Measurements from ENCODE around the gene MAEA.
"Not testable (repeated sequence)": the region's sequence is repeated elsewhere in the genome, so short reads cannot be mapped to it uniquely, and the experiment has no call there.

MAEA gene

GRCh38 chr4:1285151-1285789 lies 4.4 kb upstream of the MAEA start:
- DNase-seq = no peak

- no peak for DNase-seq
Observed at GRCh38 chr4:1285790-1286553, 3.7 kb upstream of the MAEA start.

GRCh38 chr4:1288786-1289185 lies 905 bp upstream of the MAEA start:
- DNase-seq = no peak

- DNase-seq = no peak
Observed at GRCh38 chr4:1290165-1290977, 680 bp downstream of the MAEA start.

DNA sequence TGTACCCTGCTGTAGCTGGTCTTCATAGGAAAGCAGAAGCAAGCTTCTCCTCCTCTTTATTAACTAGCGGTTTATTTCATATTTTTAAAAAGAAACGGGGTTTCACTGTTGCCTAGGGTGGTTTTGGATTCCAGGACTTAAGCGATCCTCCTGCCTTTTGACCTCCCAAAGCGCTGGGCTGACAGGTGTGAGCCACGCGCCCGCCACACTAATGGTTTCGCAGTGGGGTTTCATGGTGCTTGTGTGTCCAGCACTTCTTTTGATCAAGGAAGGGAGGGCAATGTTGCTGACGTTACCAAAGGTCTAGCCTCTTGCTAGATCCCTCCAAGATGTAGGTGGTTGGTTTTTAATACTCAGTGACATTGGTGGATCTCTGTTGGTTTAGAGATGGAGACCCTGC lies 1.4 kb downstream of the MAEA start:
- no peak for DNase-seq

DNA sequence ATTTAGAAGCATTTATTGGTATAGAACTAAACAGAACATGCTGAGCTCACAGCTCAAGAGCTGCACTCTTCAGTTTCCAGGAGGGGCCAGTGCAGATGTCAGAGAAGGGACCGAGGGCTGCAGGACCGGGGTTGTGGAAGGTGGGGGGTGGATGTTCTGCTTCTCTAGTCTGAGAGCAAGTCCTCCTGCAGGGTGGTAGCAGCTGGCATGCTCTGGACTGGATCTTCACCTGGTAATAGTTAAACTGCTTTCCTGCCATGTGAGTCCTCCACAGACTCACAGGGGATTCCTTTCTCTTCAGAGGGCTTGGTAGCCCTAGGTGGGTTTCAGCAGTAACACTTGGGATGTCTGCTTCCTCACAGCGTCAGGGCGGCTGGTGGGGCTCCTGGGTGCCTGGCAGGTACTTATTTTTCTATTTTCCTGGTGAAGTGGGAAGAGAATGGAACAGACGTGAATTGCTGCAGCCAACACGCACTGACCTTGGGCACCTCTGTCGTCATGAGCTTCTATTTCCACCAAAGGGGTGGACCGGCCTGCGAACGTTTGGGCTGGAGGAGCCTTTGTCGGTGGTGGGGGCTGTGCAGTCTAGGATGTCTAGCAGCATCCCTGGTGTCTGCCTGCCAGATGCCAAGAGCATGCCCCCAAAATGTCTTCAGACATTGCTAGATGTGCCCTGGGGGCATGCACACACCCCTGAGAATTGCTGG lies 2.5 kb downstream of the MAEA start:
- DNase-seq = no peak

DNA sequence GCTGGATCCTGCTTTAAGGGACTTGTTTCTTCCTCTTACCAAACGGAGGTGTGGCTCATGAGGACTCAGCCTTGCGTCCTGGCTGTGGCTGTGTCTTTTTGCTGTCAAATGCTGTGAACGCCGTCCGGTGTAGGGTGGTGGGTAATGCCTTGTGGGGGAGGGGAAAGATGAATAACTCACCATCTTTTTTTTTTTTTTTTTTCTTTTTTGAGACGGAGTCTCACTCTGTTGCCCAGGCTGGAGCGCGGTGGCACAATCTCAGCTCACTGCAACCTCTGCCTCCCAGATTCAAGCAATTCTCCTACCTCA lies 3.0 kb downstream of the MAEA start:
- DNase-seq = not testable (repeated sequence)

GRCh38 chr4:1293531-1293941 lies 3.8 kb downstream of the MAEA start:
- DNase-seq = no peak

GRCh38 chr4:1293991-1294390 lies 4.3 kb downstream of the MAEA start:
- DNase-seq = no peak

DNA sequence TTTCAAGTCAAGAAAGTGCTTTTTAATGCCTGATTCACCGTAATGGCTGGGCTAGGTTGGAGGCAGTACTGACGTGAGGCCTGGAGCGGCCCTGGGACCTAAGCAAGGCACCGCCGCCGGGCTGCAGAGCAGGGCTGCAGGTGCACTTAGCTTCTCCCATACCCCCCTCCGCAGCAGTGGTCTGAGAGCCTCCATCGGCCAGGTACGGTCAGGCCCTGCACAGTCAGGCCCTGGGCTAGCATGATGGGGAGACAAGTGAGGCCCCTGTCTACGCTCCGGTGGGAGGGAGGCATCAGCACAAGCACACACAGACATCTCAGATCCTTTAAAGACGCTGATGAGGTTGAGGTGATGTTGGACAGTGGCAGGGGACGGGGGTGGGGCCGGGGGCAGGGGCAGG lies 4.7 kb downstream of the MAEA start:
- no peak for DNase-seq

- no peak for DNase-seq
Observed at GRCh38 chr4:1294891-1295290, 5.2 kb downstream of the MAEA start.

- no peak for DNase-seq
Observed at GRCh38 chr4:1295405-1296055, 5.8 kb downstream of the MAEA start.

DNA sequence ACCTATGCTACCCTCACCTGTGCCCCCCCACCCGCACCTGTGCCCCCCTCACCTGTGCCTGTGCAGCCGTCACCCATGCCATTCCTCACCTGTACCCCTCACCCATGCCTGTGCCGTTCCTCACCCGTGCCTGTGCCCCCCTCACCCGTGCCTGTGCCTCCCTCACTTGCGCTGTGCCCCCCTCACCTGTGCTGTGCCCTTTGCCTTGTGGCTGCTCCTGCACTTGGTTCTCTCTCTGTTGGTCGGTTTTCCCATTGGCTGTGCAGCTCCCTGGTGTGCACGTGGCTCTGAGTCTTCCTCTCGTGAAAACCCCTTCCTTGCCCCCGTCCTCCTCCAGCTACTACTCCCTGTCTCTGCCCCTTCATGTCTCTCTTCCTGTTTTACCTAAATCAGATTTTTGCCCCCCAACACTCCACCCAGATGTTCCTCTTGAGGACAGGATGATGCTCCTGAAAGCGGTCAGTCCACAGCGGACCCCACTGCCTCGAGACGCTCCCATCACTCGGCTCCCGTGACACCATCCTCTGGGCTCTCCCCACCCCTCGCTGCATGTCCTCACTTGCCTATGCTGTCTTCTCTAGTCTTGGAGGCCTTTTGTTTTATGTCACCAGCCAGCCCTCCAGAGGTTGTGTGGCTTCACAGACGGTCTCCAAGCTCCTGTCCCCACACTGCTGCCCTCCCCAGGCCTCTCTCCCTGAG lies 6.8 kb downstream of the MAEA start:
- DNase-seq = no peak

- DNase-seq = no peak
Observed at GRCh38 chr4:1297023-1297395, 7.3 kb downstream of the MAEA start.

- no peak for DNase-seq
Observed at GRCh38 chr4:1297456-1298325, 8.0 kb downstream of the MAEA start.

DNA sequence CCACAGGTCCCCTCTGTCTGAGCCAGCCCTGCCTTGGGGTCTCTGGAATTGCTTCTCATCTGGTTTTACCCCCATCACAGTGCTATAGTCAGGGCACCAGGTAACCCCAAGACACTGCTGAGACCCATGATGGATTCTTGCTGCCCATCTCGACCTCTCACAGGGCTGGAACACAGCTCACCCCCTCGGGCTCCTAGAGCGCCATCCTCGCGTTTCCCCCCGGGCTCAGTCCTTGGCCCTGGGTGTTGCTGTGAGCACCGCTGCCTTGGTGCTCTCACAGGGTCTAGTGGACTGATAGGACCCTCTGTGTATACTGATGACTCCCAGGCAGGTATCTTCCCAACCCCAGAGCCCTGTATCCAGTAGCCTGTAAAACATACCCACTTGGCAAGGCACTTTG lies 8.8 kb downstream of the MAEA start:
- DNase-seq = no peak

DNA sequence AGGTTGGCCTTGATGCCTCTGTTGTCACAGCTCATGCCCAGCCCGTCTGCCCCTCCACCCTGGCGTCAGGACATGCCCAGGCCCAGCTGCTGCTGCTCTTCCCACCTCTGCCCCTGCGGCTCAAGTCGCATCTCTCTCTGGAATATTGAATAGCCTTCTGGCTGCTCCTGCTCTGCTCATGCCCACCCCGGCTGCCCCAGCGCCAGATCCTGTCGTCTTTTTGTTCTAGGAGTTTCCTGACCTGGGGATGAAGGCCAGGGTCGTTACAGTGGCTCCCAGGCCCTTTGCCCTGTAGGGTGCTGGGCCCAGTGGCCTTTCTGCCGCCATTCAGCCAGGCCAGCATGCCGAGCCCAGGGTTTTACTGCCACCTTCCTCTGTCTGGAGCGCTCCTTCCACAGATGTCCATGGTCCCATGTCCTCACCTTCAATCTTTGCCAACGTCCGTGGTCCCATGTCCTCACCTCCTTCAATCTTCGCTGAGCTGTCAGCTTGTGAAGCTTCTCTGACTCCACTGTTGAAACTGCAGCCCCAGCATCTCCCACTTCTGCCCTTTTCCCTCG lies 9.7 kb downstream of the MAEA start:
- no peak for DNase-seq

GRCh38 chr4:1300466-1301455 lies 11.1 kb downstream of the MAEA start:
- no peak for DNase-seq

DNA sequence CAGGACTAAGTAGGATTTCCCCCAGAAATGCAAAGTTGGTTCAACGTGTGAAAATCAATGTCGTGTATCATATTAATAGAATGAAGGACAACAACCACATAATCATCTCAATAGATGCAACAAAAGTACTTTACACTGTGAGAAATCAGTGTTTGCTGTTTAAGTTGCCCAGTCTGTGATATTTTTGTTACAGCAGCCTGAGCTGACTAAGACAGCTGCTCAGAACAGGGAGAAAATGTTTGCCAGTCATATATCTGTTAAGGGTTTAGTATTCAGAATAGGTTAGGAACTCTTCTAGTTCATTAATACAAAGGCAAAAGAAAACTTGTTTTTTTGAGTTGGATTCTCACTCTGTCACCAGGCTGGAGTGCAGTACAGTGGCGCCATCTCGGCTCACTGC lies 12.5 kb downstream of the MAEA start:
- DNase-seq = no peak

GRCh38 chr4:1305261-1305711 lies 15.6 kb downstream of the MAEA start:
- no peak for DNase-seq

All from right hindlimb (tissue), 1 donor.